Esophagus (tissue), 2 donors: ENCODE measurements around the gene ZNF317. TPM values are rescaled to one million over a fixed set of nuclear protein-coding genes. Genes with fewer than 3 reads are reported as not detected.

Experiments used
- H3K27ac ChIP-seq, 2 donors: one replicate each; pipeline ENCODE4 v1.5.1; 2013; ENCODE audit warnings: low read depth in 2 of 2, mild to moderate bottlenecking in 2 of 2, inconsistent platforms in 1 of 2, low read length in 1 of 2, moderate library complexity in 1 of 2
- H3K27me3 ChIP-seq, 2 donors: one replicate each; pipeline ENCODE4 v1.6.1; 2013; ENCODE audit warnings: low read length in 2 of 2, control low read depth in 1 of 2, mild to moderate bottlenecking in 1 of 2; ENCODE audit not compliant: insufficient read depth in 2 of 2, control insufficient read depth in 1 of 2
- H3K36me3 ChIP-seq, 2 donors: one replicate each; pipeline ENCODE4 v1.6.1; 2013; ENCODE audit warnings: low read length in 1 of 2; ENCODE audit not compliant: control insufficient read depth in 2 of 2, insufficient read depth in 2 of 2
- H3K4me1 ChIP-seq, 2 donors: one replicate each; pipeline ENCODE4 v1.6.1; 2013; ENCODE audit warnings: low read length in 1 of 2; ENCODE audit not compliant: control insufficient read depth in 2 of 2, insufficient read depth in 2 of 2
- H3K4me3 ChIP-seq, 2 donors: one replicate each; pipeline ENCODE4 v1.5.1; 2013; ENCODE audit warnings: low read length in 2 of 2, mild to moderate bottlenecking in 2 of 2, low read depth in 1 of 2, moderate library complexity in 1 of 2
- H3K9me3 ChIP-seq, 2 donors: one replicate each; pipeline ENCODE4 v1.6.1; 2013; ENCODE audit warnings: mild to moderate bottlenecking in 2 of 2, low read depth in 1 of 2, low read length in 1 of 2, moderate library complexity in 1 of 2; ENCODE audit not compliant: control insufficient read depth in 2 of 2, insufficient read depth in 1 of 2
- WGBS, 2 donors: extraction: QIAGEN DNeasy Blood & Tissue Kit; methylation state at CpG; one replicate each; pipeline ENCODE4 v1.1.7; 2013; 5-methylcytosine and 5-hydroxymethylcytosine counted together
- polyA plus RNA-seq, 2 donors: library from polyadenylated mRNA; stranded (reverse); fragments of 200-250 nt; gene quantifications; one replicate each; pipeline ENCODE4 v1.2.3, GENCODE V29; 2013
- donor health status: healthy with polysubstance abuse.
- donor health status: Bipolar disorder and iron deficiency.

The ZNF317 gene
- polyA plus RNA-seq, 2 donors, result 11.0 to 21.7 TPM

DNA sequence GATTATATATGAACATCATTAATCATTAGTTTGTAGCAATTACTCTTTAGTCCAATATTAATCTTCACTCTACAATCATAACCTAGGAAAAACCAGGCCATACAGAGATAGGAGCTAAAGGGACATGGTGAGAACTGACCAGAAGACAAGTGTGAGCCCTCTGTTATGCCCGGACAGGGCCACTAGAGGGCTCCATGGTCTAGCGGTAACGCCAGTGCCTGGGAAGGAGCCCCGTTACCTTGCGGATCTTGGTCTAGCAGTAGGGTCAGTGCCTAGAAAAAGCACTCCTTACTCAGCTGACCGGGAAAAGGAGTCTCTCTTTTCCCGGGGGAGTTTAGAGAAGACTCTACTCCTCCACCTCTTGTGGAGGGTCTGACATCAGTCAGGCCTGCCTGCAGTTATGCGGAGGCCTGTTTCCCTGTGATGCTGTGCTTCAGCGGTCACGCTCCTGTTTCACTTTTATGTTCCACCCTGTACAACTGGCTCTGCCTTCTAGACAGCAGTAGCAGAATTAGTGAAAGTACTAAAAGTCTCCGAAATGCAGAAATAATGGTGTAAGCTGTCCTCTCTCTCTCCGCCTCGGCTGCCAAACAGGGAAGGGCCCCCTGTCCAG lies 65.4 kb downstream of the ZNF317 start:
- Histone ChIP-seq H3K27me3 (no peaks in the 10 kb centered on the region), H3K9me3 (no peaks in the 10 kb centered on the region), H3K36me3 (no peaks in the 10 kb centered on the region), H3K4me1 (no peaks in the 10 kb centered on the region), H3K4me3 (no peak overlapping the region), H3K27ac (no peak overlapping the region)
- WGBS, 2 donors, result 32 to 36% methylated on average over 13 of the region's 13 CpGs

Other genes starting within 250 kb of the ZNF317 start
- under 1 TPM; 0.04 to 0.06 TPM for gene MUC16, start 130.0 kb upstream of the ZNF317 start, polyA plus RNA-seq
- not detected for gene OR1M1, start 53.3 kb upstream of the ZNF317 start, polyA plus RNA-seq
- not detected for gene OR7G2, start 32.9 kb upstream of the ZNF317 start, polyA plus RNA-seq
- gene OR7G1, start 24.6 kb upstream of the ZNF317 start, polyA plus RNA-seq, result not detected
- gene OR7G3, start 13.4 kb upstream of the ZNF317 start, polyA plus RNA-seq, result not detected
- under 1 TPM in 1 of 2 donors, not detected in 1; 0.01 TPM for gene OR7D2, start 38.6 kb downstream of the ZNF317 start, polyA plus RNA-seq
- not detected for gene OR7D4, start 79.2 kb downstream of the ZNF317 start, polyA plus RNA-seq
- gene OR7E24, start 110.5 kb downstream of the ZNF317 start, polyA plus RNA-seq, result not detected
- 1 to 10 TPM in 1 of 2 donors, under 1 TPM in 1; 0.57 to 1.1 TPM for gene ZNF699, start 169.4 kb downstream of the ZNF317 start, polyA plus RNA-seq
- 1 to 10 TPM; 3.7 to 9.9 TPM for gene ZNF559, start 183.8 kb downstream of the ZNF317 start, polyA plus RNA-seq
- under 1 TPM; 0.42 to 0.84 TPM for gene ZNF177, start 222.6 kb downstream of the ZNF317 start, polyA plus RNA-seq